OCI-LY3 (cell line): Measurements from ENCODE around the gene TGDS.

Source experiments
- H2AFZ ChIP-seq: fragments of 200-600, 300-600 bp; shearing (Covaris generic); 2 replicates; pipeline ENCODE4 v1.6.0; 2014; ENCODE audit warnings: antibody characterized with exemption, low read depth, low read length
- H3K27ac ChIP-seq: fragments of 200-600, 300-600 bp; sonication (generic); 2 replicates; pipeline ENCODE4 v1.5.1; 2014; ENCODE audit warnings: mild to moderate bottlenecking, low read length, moderate library complexity, mixed read lengths
- H3K27me3 ChIP-seq: fragments of 200-600, 300-600 bp; sonication (generic); 2 replicates; pipeline ENCODE4 v1.6.1; 2014; ENCODE audit warnings: low read depth, low read length, mixed read lengths
- H3K36me3 ChIP-seq: fragments of 200-600, 300-600 bp; sonication (generic); replicated peaks from 2 replicates; pipeline ENCODE3; 2014; ENCODE audit warnings: low read depth, low read length, mixed read lengths
- H3K4me1 ChIP-seq: fragments of 300-600, 200-600 bp; sonication (generic); 2 replicates; pipeline ENCODE4 v1.6.1; 2014; ENCODE audit warnings: low read length, mixed read lengths
- H3K4me2 ChIP-seq: fragments of 200-600, 300-600 bp; sonication (generic); 2 replicates; pipeline ENCODE4 v1.6.1; 2014; ENCODE audit warnings: low read length, mixed read lengths
- H3K4me3 ChIP-seq: fragments of 300-600, 200-600 bp; sonication (generic); 2 replicates; pipeline ENCODE4 v1.5.1; 2014; ENCODE audit warnings: antibody characterized with exemption, mild to moderate bottlenecking, low read length, moderate library complexity
- H3K79me2 ChIP-seq: fragments of 300-600, 200-600 bp; shearing (Covaris generic); 2 replicates; pipeline ENCODE4 v1.6.1; 2014; ENCODE audit warnings: mild to moderate bottlenecking, low read length, mixed read lengths
- H3K9ac ChIP-seq: fragments of 300-600, 200-600 bp; shearing (Covaris generic); 2 replicates; pipeline ENCODE4 v1.6.0; 2014; ENCODE audit warnings: mild to moderate bottlenecking, low read length, moderate library complexity
- H3K9me3 ChIP-seq: fragments of 200-600, 300-600 bp; shearing (Covaris generic); 2 replicates; pipeline ENCODE4 v1.6.1; 2014; ENCODE audit warnings: low read length, mixed read lengths; ENCODE audit not compliant: insufficient read depth
- H4K20me1 ChIP-seq: fragments of 200-600, 300-600 bp; sonication (generic); 2 replicates; pipeline ENCODE4 v1.6.1; 2016; ENCODE audit warnings: low read length, mixed read lengths; ENCODE audit not compliant: insufficient read depth
- EZH2phosphoT487 ChIP-seq: fragments of 200-600 bp; shearing (Covaris generic); IDR thresholded peaks from 2 replicates; pipeline ENCODE4 v1.6.1; 2018; ENCODE audit warnings: antibody characterized with exemption, mixed run types, low read depth
- TF ChIP-seq, protein P1 (sequence below): fragments of 200-600, 300-600 bp; sonication (generic); IDR thresholded peaks from 2 replicates; pipeline ENCODE4 v1.5.1; 2014; ENCODE audit warnings: antibody characterized with exemption, low read length, low read depth

The TGDS gene

DNA sequence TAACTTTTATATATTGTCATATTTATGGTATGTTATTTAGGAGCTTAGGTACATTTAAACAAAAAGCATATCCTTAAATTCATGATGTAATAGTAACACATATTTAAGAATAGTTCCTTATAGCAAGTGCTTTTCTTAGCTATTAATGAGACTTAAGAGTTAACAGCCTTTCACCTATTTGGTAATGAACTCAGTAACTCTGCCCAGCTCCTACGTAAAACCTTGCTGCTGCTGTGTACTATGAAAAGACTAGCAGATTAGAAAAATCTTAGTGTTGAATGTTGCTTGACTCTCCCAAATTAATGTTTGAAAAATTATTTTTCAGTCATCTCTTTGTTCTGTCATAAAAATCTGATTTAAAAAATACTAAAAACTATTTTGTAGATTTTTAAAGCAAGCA, 12.6 kb upstream of the TGDS start:
- Histone ChIP-seq H3K9ac (no peak overlapping the region), H2AFZ (no peak overlapping the region), H3K27ac (no peak overlapping the region), H3K36me3 (peaks cover 32% of the 10 kb centered on the region), H4K20me1 (no peaks in the 10 kb centered on the region), H3K27me3 (no peaks in the 10 kb centered on the region), H3K4me3 (no peak overlapping the region), H3K9me3 (no peaks in the 10 kb centered on the region), H3K79me2 (no peaks in the 10 kb centered on the region), H3K4me1 (no peaks in the 10 kb centered on the region), H3K4me2 (no peak overlapping the region)
- TF ChIP-seq EZH2phosphoT487 = no peak
- TF ChIP-seq, protein P1, sequence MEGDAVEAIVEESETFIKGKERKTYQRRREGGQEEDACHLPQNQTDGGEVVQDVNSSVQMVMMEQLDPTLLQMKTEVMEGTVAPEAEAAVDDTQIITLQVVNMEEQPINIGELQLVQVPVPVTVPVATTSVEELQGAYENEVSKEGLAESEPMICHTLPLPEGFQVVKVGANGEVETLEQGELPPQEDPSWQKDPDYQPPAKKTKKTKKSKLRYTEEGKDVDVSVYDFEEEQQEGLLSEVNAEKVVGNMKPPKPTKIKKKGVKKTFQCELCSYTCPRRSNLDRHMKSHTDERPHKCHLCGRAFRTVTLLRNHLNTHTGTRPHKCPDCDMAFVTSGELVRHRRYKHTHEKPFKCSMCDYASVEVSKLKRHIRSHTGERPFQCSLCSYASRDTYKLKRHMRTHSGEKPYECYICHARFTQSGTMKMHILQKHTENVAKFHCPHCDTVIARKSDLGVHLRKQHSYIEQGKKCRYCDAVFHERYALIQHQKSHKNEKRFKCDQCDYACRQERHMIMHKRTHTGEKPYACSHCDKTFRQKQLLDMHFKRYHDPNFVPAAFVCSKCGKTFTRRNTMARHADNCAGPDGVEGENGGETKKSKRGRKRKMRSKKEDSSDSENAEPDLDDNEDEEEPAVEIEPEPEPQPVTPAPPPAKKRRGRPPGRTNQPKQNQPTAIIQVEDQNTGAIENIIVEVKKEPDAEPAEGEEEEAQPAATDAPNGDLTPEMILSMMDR = no peak

DNA sequence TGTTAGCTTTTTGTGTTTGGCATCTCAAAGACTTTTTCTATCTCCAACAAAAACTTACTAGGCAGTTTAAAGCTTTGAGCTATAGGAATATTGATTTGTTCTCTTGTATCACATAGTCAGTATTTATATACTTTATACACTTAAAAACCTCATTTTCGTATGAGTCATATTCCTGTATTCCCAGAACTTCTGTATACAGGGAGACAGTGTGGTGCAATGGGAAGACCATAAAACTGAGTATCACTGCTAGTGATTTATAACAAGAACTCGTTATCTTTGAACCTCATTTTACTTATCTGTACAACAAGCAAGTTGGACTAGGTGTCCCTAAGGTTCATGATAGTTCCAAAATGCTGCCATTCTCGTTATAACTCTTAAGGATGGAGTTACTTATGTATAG, 12.0 kb upstream of the TGDS start:
- Histone ChIP-seq H3K79me2 (peaks cover 5% of the 10 kb centered on the region; the same call in 1 of the 2 replicates), H3K4me2 (no peak overlapping the region), H3K4me1 (peaks cover under 1% of the 10 kb centered on the region; the same call in 1 of the 2 replicates), H3K4me3 (no peak overlapping the region), H3K9me3 (no peaks in the 10 kb centered on the region), H3K9ac (no peak overlapping the region), H3K27me3 (no peaks in the 10 kb centered on the region), H3K36me3 (peaks cover 30% of the 10 kb centered on the region), H3K27ac (no peak overlapping the region), H2AFZ (no peak overlapping the region), H4K20me1 (no peaks in the 10 kb centered on the region)
- no peak for TF ChIP-seq EZH2phosphoT487
- TF ChIP-seq, protein P1 = no peak

DNA sequence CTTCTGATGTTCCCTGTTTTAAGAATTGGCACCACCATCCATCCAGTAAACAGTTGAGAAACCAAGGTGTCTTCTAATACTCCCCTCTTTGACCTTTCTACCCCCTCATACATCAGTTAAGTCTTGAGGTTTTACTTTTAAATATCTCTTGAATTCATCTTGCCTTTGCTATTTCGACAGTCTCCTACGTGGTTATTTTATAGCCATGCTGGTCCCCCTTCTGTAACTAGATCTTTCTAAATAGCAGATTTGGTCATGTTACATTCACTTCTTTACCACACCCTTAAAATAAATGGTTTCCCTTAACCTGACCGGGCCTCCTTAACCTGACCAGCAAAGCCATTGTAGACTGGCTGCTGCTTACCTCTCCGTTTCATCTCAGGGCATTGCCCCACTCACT, 11.1 kb upstream of the TGDS start:
- Histone ChIP-seq H3K4me3 (no peak overlapping the region), H4K20me1 (no peaks in the 10 kb centered on the region), H3K27ac (no peak overlapping the region), H3K36me3 (peaks cover 27% of the 10 kb centered on the region), H3K9me3 (no peaks in the 10 kb centered on the region), H3K4me1 (peaks cover 6% of the 10 kb centered on the region), H3K9ac (no peak overlapping the region), H3K79me2 (peaks cover 13% of the 10 kb centered on the region), H3K4me2 (no peak overlapping the region), H2AFZ (no peak overlapping the region), H3K27me3 (no peaks in the 10 kb centered on the region)
- no peak for TF ChIP-seq EZH2phosphoT487
- TF ChIP-seq, protein P1 = no peak

DNA sequence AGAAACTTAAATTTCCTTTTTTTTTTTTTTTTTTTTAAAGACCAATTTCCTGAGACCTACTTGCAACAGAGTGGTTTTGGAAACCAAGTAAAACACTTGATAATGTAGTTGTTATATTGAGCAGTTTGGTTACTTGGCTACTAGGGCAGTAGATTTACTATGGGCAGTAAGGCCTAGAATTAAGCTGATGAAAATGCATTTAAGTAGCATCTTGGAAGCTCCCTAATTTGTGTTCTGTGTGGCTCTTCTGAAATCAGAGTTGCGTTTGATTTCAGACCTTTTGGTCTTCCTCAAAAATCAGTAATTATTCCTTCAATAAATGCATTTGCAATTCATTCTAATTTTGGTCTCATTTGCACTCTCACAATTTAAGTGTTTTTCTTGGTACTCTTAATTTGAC, 6.5 kb upstream of the TGDS start:
- Histone ChIP-seq H3K79me2 (peaks cover 16% of the 10 kb centered on the region), H3K9me3 (no peaks in the 10 kb centered on the region), H3K36me3 (peaks cover 17% of the 10 kb centered on the region), H4K20me1 (no peaks in the 10 kb centered on the region), H3K4me1 (peaks cover 8% of the 10 kb centered on the region), H2AFZ (no peak overlapping the region; the same call in 1 of the 2 replicates), H3K27me3 (no peaks in the 10 kb centered on the region), H3K4me3 (peak overlapping the region; percentile 90), H3K27ac (no peak overlapping the region), H3K4me2 (peak overlapping the region; percentile 74), H3K9ac (peak overlapping the region; percentile 76)
- TF ChIP-seq, protein P1 = no peak
- no peak for TF ChIP-seq EZH2phosphoT487
